ENCODE measurements around the gene OTOG.

GRCh38 chr11:17600316-17601255 lies 53.5 kb downstream of the OTOG start:
- no peak for TF ChIP-seq REST (IDR thresholded peaks at IDR 0.05; ENCODE audit: insufficient read depth in 1 of 2, low read depth in 2 of 2, low read length in 2 of 2)
- TF ChIP-seq POLR2AphosphoS5 (IDR thresholded peaks at IDR 0.05; ENCODE audit: low read depth, low read length), result no peak

Measured in PFSK-1 (cell line).